ENCODE data around the gene ARL15. TPM values are rescaled to one million over a fixed set of nuclear protein-coding genes. Genes with fewer than 3 reads are reported as not detected.

ARL15 gene
- total RNA-seq, 1 donor from 2014 or later, result 16.9 TPM

GRCh38 chr5:53895091-53895683, 415.2 kb downstream of the ARL15 start:
- no peaks in the 10 kb centered on the region for H3K4me1 Mint-ChIP-seq (ENCODE audit: unreplicated experiment)
- H3K4me3 Mint-ChIP-seq, result no peak overlapping the region
- no peaks in the 10 kb centered on the region for H3K36me3 Mint-ChIP-seq

GRCh38 chr5:53893626-53894025, 416.7 kb downstream of the ARL15 start:
- H3K4me3 Mint-ChIP-seq, result no peak overlapping the region
- H3K4me1 Mint-ChIP-seq (ENCODE audit: unreplicated experiment), result no peaks in the 10 kb centered on the region
- peaks cover 3% of the 10 kb centered on the region for H3K9me3 Mint-ChIP-seq
- H3K27me3 Mint-ChIP-seq, result no peaks in the 10 kb centered on the region
- no peak overlapping the region for H3K27ac Mint-ChIP-seq
- no peak for DNase-seq (ENCODE audit: extremely low spot score, unreplicated experiment)
- no peaks in the 10 kb centered on the region for H3K36me3 Mint-ChIP-seq
- no peak for TF ChIP-seq CTCF (conservative IDR thresholded peaks at IDR 0.05)

More at GRCh38 chr5:53895091-53895683, 415.2 kb downstream of the ARL15 start:
- Mint-ChIP-seq H3K27me3 (no peaks in the 10 kb centered on the region), H3K27ac (no peak overlapping the region), H3K9me3 (peaks cover 3% of the 10 kb centered on the region)
- no peak for DNase-seq (ENCODE audit: extremely low spot score, unreplicated experiment)
- TF ChIP-seq CTCF (conservative IDR thresholded peaks at IDR 0.05), result no peak

GRCh38 chr5:53892224-53892623, 418.1 kb downstream of the ARL15 start:
- Mint-ChIP-seq H3K27ac (no peak overlapping the region), H3K9me3 (no peaks in the 10 kb centered on the region), H3K4me3 (no peak overlapping the region), H3K27me3 (no peaks in the 10 kb centered on the region), H3K36me3 (no peaks in the 10 kb centered on the region), H3K4me1 (ENCODE audit: unreplicated experiment) (no peaks in the 10 kb centered on the region)
- no peak for TF ChIP-seq CTCF (conservative IDR thresholded peaks at IDR 0.05)
- DNase-seq (ENCODE audit: extremely low spot score, unreplicated experiment), result no peak

GRCh38 chr5:53891159-53891558, 419.2 kb downstream of the ARL15 start:
- TF ChIP-seq CTCF (conservative IDR thresholded peaks at IDR 0.05), result no peak
- Mint-ChIP-seq H3K9me3 (no peaks in the 10 kb centered on the region), H3K36me3 (no peaks in the 10 kb centered on the region), H3K27me3 (no peaks in the 10 kb centered on the region), H3K4me1 (ENCODE audit: unreplicated experiment) (no peaks in the 10 kb centered on the region), H3K4me3 (no peak overlapping the region), H3K27ac (no peak overlapping the region)
- no peak for DNase-seq (ENCODE audit: extremely low spot score, unreplicated experiment)

GRCh38 chr5:53890490-53890889, 419.9 kb downstream of the ARL15 start:
- H3K4me3 Mint-ChIP-seq, result no peak overlapping the region
- TF ChIP-seq CTCF (conservative IDR thresholded peaks at IDR 0.05), result no peak
- no peaks in the 10 kb centered on the region for H3K27me3 Mint-ChIP-seq
- no peak for DNase-seq (ENCODE audit: extremely low spot score, unreplicated experiment)
- H3K9me3 Mint-ChIP-seq, result no peaks in the 10 kb centered on the region
- no peak overlapping the region for H3K27ac Mint-ChIP-seq
- H3K36me3 Mint-ChIP-seq, result no peaks in the 10 kb centered on the region
- H3K4me1 Mint-ChIP-seq (ENCODE audit: unreplicated experiment), result no peaks in the 10 kb centered on the region

GRCh38 chr5:53884844-53885243, 425.5 kb downstream of the ARL15 start:
- Mint-ChIP-seq H3K27me3 (no peaks in the 10 kb centered on the region), H3K36me3 (peaks cover 3% of the 10 kb centered on the region), H3K9me3 (no peaks in the 10 kb centered on the region), H3K4me1 (ENCODE audit: unreplicated experiment) (no peaks in the 10 kb centered on the region), H3K27ac (no peak overlapping the region), H3K4me3 (no peak overlapping the region)
- no peak for DNase-seq (ENCODE audit: extremely low spot score, unreplicated experiment)
- TF ChIP-seq CTCF (conservative IDR thresholded peaks at IDR 0.05), result no peak
